ENCODE results near the gene NTSR1.

Gene NTSR1

DNA sequence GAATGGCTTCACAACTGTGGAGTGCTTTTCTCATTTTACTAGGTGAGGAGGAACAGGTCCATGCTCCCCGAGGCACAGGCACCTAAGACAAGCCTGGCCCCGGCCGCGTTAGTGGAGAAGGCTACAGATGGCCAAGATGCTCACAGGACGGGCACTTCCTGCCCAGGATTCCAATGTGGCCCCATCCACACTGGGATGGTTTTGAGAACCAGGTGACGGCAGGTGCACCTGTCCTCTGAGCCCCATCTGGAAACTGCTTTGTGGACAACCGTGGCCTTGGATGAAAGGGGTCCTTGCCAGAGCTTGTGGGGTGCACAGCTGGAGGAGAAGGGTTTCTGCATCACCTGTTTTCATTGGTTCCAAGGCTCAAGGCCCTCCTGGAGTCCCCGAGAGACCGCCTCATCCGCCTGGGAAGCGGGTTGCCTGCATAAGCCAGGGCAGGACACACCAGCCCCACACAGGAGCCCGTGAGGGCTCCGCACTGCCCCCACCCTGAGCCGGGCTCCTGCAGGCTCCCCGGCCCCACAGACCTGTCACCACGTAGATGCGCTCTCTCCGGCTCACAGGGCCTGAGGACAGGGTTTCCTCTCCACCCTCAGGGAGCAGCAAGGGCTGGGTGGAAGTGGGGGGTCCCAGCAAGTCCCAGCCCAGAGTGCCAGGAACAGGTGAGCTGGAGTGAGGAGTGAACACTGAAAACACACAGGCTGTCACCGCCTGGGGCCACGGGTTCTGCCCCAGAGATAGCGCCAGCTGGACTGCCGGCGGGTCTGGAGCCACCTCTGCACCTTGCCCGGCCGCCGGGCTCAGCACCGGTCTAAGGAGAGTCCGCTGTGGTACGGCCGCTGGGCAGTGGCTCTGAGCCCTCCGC is 18.3 kb downstream of the NTSR1 start:
- no peak for DNase-seq

DNA sequence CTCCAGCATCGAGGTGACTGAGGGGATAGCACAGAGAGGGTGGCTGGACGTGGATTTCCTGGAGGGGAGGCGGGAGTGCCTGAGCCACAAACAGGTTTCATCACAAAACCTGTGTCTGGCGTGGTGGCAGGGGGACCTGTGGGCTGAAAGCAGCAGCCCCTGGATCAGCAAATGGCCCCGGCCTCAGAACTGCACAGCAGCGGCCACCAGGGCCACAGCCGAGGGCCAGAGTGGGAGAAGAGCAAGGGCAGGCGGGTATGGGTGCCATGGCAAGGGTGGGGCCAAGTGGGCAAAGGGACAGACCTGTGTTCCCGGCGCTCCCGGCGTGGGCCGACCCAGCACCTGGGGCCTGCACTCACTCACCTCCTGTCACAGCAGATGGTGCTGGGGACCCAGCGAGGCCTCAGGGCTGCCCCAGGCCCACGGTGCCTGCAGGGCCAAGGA is 19.0 kb downstream of the NTSR1 start:
- no peak for DNase-seq

DNA sequence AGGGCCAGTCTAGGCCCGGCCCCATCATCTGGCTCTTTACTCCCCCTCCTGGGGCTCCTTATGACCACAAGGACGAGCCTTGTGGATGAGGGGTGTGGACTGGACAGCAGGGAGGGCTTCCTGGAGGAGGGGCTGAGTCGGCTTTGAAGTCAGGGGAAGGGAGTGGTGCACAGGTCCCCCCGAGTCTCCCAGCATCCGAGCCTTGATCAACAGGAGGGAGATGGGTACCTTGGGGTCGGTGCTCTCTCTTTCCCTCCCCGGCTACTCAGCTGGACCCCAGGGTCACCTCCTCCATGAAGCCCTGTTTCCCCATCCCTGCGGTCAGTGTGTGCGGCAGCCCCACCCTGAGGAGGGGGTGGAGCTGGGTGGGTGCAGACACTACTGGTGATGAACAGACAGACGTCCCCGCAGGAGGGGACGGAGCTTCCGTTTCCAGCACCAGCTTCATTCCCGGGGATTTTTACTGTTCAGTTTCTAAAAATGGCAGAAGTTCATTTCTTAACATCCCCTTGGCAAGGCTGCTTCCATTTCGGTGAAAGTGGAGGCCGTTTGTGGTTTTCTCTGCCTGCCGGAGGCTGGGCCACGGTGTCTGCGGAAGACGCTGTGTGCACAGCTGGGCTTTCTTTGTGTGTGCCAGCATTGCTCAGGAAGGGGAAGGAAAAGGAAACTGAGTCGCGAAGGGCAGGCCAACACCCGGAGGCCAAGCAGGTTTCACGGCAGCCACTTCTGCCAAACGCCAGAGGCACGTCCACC is 19.6 kb downstream of the NTSR1 start:
- DNase-seq = peak; percentile 12

DNA sequence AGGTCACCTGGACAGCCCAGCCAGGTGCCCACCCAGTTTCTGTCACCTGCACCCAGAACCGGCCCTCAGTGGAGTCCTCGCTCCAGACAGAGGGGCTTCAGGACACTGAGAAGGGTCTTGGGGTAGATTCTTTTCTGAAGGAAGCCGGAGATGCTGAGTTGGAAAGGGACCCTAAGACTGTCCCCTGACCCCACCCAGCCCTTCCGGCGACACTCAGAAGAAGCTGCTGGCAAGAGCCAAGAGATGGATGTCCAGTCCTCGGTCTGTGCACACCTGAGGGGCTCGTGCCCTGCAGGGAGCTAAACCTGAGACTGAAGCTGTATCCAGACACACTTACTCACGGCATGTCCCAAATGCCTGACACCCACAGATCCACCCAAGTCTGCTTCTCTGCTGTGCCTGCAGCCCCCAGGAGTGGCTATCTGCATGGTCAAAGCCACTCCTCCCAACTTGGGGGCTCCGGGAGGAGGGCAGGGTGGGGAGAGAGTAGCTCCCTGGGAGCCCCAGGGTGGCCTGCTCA is 20.2 kb downstream of the NTSR1 start:
- DNase-seq = no peak

GRCh38 chr20:62730481-62730880 is 21.8 kb downstream of the NTSR1 start:
- DNase-seq = no peak

DNA sequence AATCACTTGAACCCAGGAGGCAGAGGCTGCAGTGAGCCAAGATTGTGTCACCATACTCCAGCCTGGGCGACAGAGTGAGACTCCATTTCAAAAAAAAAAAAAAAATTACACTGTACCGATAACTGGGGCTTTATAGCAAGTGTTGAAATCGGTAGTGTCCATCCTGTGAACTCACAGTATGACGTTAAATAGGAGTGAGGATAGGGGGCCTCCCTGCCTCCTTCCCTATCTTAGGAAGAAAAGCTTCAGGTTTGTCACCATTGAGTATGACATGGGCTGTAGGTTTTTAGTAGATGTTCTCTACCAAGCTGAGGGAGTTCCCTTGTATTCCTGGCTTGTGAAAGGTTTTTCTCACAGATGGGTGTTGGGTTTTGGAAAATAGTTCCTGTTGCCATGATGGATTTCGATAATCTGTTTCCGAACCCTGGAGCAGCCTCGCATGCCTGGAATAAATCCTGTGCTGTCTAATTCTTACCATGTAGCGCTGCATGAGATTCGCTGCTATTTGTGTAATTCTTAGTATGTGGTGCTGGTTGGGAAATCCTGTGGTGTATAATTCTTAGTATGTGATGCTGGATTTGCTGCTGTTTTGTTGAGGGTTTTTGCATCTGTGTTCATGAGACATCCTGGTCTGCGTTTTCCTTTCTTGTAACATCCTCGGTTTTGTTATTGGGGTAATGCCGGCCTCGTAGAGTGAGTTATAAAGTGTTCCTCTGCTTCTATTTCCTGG is 23.6 kb downstream of the NTSR1 start:
- DNase-seq = no peak

DNA sequence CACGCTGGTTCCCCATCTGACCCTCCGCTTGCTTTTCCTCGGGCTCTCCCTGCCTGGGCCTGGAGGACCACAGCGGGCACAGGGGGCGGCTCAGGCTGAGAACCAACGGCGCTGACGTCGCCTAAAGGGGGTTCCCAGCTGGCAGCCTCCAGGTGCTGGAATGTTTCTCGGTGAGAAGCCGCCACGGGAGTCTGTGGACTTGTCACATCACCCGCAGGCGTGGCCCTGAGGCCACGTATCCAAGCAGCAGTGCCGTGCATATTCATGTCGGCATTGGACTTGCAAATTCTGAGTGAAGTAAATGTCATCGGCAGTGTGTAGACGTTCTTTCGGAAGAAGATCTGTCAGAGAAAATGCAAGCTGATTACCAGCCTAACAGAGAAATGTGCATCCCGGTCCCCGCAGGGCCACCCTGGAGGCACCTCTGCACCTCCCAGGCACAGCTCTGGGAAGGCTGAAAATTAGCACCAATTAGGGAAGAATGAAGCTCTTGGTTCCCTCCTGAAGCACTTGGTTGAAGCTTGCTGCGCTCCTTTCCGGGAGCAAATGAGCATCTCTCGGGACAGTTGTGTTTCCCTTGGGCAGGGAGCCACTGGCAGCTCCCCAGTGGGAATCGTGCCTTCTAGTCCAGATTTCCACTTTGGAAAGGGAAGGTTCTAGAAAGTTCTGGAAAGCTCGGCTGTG is 24.3 kb downstream of the NTSR1 start:
- DNase-seq = no peak

DNA sequence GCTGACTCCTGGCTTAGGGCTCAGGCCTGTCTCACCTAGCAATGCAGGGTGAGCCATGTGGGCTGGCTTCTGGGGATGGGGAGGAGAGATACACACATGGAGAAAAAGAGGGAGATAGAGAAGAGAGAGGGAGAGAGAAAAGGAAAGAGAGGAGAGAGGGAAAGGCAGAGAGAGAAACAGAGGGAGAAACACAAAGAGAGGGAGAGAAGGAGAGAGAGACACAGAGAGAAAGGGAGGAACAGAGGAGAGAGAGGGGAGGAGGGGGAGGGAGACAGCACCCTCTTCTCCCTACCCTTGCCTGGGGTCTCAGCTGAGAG is 24.8 kb downstream of the NTSR1 start:
- no peak for DNase-seq

DNA sequence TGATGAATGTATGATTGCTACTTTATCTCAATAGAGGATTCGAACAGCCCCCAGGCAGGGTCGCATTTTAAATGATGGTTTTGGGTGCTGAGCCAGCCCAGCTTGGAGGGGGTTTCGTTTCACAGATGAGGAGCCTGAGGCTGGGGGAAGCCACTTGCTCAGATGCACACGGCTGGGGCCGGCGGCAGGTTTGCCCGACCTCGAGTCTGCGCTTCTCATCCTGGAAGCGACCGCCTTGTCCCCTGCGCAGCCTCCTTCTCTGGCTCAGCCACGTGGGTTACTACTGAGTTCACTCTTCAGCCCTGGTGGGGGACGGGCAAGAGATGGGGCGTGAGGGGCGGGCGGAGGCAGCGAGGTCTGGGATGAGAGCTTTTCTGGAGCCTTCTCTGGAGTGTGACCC is 25.3 kb downstream of the NTSR1 start:
- no peak for DNase-seq

DNA sequence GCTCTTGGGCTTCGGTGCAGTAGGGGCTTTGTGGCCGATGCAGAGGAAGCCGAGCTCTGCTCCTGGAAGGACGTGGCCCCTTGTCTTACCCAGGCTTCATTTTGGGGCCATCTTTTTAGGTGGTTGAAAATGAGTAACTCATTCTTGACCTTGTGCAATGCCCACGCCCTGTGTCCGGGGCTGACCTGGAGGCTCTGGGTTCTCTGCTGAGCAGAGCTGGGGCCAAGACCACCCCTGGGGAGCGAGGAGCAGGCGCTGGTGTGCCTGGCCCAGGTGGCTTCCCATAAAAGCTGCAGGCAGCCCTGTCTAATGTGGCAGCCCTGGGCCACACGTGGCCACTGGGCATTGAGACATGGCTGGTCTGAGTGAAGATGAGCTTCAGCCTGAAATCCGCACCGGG is 25.7 kb downstream of the NTSR1 start:
- DNase-seq = no peak

DNA sequence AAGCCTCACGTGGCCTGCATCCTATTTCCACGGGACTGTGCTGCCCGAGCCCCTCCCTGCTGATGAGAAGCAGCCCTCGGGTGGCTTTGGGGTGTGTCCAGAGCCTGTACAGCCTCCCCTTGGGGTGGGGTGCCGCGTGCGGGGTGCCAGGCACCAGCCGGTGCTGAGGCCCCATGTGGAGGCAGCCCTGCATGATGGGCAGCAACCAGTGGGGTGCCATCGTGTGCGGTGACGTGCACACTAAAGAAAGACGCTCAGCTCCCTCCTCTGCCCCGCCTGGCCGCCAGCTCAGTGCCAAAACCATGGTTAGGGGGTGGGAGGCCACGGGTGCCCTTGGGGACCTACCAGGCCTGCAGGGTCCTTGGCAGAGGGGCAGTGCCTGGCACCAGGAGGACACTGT is 26.2 kb downstream of the NTSR1 start:
- DNase-seq = no peak

GRCh38 chr20:62735331-62735821 is 26.7 kb downstream of the NTSR1 start:
- DNase-seq = no peak

GRCh38 chr20:62736026-62736406 is 27.4 kb downstream of the NTSR1 start:
- DNase-seq = no peak

DNA sequence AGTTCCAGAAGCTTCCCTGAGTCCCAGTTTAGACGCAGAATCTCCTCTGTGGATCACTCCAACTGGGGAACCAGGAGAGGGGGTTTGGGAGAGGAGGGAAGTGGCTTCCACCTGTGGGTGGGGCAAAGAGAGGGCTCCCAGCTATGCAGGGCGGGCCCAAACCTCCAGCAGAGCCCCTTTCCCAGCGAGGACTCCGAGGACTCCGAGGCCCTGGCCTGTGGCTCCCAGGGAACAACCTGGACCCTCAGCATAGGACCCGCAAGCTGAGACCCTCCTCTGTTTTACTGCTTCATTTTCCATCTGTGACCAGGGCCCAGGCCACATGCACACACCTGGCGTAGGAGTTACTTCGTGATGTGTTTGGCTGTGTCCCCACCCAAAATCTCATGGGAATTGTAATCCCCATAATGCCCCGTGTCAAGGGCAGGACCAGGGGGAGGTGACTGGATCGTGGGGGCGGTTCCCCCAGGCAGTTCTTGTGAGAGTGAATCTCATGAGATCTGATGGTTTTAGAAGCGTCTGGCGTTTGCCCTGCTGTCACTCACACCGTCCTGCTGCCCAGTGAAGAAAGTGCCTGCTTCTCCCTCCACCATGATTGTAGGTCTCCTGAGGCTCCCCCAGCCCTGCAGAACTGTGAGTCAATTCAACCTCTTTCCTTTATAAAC is 27.9 kb downstream of the NTSR1 start:
- no peak for DNase-seq

DNA sequence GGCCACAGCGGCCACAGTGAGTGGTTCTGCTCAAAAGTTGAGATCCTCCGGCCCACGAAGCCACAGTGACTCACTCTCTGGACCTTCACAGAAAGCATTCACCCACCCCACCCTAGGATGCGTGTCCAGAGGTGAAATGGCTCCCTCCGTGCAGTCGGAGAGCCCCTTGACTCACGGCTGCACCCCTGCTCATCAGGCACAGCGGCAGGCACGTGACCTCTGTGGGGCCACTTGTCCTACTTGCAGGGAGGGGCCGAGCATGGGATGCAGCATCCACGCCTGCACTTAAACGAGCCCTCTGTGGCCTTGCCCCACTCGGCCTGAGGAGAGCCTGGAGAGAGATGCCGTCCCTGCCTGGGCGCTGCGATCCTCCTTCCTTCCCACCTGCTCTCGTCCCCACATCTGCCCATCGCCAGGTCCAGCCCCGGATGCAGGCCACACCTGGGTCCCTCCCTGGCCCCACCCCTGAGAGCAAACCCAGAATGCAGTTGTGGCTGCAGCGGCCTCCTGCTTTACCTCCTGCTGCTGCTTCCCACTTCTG is 28.7 kb downstream of the NTSR1 start:
- no peak for DNase-seq

- DNase-seq = no peak
Observed at GRCh38 chr20:62738025-62738881, 29.6 kb downstream of the NTSR1 start.

DNA sequence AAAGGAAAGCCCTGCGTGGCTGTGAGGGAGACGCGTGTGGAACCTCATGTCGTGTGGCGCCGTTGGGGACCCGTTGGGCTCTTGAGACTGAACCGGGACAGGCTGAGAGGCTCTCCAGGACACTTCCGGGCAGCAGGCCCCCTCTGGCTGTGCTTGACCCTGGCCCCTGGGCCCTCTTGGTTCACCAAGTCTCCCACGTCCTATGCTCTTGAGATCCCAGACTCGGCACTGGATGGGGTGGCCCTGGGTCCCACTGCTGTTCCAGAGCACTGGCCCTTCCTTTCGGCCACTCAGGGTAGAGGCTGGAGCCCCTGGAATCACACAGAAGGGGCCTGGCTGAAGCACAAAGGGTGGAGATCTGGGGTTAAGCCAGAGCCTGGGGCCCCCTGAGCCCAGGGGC is 30.4 kb downstream of the NTSR1 start:
- DNase-seq = no peak

DNA sequence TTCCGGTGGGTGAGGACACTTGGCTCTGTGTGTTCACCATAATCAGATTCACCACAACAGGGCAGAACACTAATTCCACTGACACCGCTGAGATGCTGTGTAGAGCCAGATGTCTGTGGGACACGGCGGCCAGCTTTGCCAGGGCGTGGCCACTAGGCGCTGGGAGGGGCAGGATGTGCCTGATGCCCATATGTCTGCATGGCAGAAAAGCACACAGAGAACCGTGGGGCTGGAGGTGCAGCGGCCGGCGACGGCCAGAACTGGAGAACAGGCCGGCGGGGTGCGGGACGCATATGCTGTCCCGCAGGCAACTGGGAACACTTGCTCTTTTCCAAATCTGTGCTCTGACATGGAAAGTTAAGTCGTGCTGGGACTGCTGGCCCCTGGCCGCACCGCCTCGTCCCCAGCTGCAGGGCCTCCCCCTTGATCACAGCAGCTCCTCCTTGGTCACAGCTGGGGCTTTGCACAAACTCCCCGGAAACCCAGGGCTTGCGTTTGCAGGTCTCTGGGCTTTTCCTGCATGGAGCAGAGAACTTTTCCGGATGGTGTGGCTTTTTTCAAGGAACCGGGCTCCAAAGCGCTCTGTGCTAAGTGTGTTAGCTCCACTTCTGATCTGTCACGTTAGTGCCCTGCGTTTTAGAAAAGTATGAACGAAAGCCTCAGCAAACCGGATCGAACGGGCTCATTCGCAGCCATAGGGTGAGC is 31.1 kb downstream of the NTSR1 start:
- peak; percentile 49 for DNase-seq

- DNase-seq = peak; percentile 87
Observed at GRCh38 chr20:62740286-62741141, 31.9 kb downstream of the NTSR1 start.

All from CD4-positive, alpha-beta T cell treated with Interleukin-21 for 1 hour (primary cell).